ENCODE measurements around the gene PACRG.

Gene PACRG

DNA sequence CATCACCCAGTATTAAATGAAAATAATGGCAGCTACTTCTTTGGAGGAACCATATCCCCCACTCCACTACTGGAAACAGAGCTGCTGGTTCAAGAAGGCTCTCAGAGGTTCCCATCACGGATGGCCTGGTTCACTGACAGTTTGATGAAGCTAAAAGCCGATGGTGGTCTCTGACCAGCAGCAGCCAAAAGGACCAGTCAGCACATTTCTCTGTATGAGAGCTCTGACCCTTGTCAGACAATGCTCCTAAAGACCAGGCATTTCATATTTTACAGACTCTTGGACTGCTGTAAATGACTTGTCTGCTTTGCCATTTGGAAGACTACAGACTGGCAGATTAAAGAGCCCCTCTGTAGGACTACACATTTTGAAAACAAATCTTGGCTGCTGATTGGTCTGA, 16.8 kb upstream of the PACRG start:
- DNase-seq = no peak

DNA sequence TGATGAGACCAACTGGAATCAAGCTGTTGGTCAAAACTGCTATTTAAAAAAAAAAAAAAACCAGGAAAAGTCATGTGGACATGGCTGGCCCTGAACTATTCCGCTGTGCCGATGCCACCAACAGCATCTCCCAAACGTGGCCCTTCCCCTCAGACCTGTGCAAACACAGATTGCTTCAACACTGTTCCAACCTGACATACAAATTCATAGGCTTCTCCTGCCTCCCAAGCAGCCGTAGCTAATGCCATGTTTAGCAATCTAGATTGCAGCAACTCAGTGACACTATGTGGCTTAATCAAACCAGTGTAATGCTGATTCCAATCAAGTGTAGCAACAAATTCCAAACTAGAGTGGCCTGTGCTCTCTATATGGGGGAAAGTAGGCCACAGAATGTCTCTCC, 16.4 kb upstream of the PACRG start:
- no peak for DNase-seq

DNA sequence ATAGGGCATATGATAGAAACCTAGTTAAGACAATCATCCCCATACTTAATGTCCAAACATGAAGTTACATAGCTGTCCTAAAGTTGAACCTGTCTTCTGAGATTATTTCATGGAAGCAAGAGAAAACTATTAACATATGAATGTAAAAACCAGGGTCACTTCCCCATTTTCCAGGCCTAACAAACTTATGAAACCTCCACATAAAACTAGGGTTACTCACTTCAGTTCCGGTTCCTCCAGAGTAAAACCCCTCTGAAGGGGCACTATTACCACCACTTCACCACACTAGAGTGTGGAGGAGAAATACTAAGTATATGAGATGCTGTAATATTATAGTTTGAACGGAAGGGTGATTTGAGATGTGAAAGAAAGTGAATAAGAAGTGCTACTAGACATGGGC, 15.1 kb upstream of the PACRG start:
- DNase-seq = no peak

DNA sequence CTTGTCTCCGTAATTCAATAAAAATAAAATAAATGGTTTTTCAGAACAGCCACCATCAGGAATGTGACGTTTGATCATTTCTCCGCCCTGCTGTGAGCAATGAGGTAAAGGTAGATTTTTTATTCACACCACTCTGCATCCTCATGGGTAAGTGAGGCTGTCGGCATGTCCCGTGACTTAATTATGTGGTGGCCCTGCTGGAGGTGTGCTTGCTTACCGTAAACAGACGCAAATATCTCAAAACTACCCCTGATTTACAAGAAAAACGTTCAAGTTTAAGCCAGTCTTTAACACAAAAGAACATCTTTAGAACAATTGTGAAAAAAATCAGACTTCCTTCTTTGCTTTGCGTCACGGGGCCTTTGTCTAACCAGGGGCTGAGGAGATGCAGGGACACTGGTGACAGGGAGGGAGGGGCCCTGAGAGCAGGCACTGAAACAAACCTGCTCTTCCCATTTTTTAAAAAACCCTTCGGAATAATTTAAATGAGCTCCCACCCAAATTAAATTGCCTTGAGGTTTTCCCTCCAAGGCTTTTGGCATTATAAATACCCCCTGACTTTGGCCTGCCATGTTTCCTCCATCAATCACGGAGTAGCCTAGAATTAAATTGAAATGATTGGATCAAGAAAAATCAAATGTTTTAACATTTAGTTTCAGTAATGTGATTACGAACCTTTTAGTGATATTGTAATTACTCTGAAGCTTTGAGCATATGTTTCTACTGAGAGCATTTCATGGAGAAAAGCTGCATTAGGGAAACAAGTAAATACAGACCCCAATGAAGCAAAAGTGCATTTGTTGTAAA, 13.6 kb upstream of the PACRG start:
- DNase-seq = no peak

DNA sequence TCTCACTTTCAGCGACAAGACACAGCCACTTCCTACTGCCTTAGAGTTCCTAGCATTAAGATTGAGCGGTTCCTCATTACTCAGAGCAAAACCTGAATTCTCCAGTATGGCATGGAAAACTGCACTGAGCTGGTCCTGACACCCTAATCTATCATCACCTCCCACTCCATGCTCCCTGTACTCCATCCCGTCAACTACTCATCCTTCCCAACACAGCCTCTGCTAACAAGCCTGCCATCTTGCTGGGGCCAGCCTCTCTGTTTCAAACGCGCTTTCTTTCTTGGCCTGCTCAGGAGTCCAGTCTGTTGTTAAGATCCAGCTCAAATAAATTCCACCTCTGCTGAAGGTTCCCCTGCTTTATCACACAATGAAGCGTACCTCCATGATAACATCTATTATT, 12.2 kb upstream of the PACRG start:
- no peak for DNase-seq

DNA sequence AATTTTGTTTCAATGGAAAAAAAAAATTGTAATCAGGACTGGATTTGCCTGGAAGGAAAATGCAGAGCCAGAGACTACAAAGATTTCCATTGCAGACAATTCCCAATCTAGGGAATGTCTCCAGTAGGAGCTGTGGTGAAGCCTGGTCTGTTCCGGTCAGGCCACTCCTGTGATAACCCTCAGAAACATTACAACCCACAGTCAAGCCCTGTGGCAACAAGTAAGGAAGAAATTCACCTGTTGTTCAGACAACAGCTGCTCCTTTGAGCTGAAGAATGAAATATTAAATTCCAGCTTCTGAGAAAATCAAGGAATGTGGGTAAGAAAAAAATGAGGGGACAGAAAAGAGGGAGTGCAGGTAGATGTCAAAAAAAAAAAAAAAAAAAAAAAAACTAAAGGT, 8.2 kb upstream of the PACRG start:
- DNase-seq = no peak

DNA sequence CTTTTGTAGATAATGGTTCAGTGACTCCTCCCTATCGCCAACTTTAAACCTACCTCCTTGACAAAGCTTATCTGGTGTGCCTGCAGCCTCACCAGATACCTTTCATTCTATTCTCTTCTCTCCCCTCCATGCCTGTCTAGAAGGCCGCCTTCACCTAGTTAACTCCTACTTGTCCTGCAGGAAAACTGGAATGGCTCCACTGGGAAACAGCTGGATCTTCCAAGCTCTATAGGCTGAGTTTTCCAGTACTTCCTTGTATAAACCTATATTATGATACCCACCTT, 6.4 kb upstream of the PACRG start:
- DNase-seq = no peak

DNA sequence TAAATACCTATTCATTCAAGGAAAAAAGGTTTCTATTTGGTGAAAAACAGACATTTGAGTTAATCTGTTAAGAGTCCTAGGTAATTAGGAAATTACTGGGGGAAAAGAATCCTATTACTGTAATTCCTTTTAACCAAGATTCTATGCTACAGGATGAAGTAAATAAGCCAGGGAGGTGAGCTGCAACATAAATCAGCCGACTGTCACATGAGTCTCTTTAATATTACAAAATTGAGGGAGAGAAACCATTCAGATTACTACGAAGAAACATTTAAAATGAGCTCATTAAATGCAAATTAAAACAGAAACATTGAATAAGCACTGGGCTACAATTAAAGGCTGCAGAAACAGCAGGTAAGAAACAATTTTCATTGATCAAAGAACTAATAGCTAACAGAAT, 5.5 kb upstream of the PACRG start:
- DNase-seq = no peak

DNA sequence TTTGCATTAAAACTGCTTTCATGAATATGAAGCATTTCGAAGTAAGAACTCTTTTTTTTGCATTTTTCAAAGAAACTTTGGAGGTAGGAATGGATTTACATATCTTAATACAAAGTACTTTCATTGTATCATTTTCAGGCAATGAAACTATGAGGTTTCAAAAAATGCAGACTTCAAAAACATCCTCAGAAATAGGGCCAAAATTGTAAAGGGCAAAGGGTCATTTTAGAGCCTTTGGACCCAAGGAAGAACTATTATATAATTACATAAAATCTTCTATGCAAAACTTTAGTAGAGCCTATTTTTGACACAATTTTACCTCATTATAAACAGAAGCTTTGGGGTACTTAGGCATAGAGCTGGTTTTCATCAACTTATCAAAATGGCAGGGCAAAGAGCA, 5.1 kb upstream of the PACRG start:
- DNase-seq = no peak

DNA sequence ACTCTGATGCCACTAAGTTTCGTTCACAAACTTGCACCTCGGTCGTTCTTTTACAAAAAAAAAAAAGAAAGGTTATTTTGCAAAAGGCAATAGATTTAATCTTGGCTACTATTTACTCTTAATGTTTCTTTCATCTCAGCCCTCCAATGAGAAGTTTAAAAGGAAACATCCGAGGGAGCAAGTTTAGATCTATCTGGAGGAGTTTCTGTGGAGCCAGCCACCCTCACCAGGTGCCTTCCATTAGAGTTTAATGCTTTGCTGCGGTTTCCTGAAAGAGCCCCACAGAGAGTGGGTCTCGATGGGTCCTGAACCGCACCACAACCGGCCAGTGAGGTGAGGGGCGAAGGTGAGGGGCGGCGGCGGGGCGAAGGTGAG, 840 bp upstream of the PACRG start:
- no peak for DNase-seq

DNA sequence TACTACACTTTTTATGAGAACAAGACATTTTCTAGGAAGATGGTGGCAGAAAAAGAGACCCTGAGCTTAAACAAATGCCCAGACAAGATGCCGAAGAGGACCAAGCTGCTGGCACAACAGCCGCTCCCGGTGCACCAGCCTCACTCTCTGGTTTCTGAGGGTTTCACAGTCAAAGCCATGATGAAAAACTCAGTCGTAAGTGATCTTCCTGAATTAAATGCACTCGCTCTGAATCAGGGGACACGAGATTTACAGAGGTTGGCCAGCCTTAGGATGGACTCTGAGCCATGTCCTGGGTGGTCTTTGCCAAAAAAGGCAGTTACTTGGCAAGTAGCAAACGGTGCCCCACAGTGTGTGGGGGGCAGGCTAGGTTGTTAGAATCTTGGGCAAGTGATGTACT, 423 bp downstream of the PACRG start:
- no peak for DNase-seq

DNA sequence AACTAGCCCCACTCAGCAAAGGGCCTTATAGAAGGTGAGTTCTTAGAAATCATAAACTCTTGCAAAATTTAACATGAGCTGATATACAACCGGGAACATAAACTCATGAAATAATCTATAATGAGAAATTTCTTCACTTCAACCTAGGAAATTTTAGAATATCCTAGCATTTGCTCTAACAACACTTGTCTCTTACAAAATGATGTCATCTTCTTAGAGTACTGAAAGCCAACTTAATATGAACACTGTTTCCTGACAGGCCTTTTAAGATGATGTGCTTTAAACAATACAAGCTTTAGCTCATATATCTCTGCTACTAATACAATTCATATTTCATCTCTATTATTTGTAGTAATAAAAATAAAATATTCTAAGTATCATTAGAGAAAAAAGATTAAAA, 932 bp downstream of the PACRG start:
- DNase-seq = no peak

DNA sequence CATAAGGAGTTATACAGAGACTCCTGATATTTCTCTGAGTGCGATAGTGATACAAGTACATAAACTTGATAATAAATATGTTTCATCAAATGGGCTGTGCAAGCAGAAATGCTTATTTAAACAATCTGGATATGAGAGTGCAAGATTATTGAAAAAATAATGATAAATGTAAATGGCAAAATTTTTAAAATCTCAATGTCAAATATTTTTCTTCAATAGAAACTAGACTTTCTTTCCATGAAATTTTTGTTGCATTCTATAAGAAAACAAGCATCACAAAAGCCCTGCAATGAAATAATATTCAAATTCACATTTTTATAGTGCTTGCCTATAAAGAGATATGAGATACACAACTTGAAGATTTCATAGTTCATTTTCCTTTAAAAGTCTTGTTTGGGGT, 2.7 kb downstream of the PACRG start:
- DNase-seq = no peak

DNA sequence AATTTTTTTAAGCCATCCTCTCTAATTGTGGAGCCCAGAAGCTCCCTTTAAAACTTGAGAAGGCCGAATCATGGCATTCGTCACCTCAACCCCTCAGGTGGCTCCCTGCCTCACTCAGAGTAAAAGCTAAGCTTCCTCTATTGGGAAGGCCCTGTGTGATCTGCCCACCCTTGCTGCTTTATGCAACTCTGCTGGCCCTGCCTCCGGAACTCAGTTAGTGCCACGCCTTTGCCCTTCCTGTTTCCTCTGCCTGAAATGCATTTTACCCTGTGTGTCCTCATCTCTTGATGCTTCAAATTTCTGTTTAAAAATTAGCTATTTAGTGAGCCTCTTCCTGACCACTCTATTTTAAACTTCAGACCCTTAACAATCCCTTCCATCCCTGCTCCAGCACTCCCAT, 5.7 kb downstream of the PACRG start:
- no peak for DNase-seq

DNA sequence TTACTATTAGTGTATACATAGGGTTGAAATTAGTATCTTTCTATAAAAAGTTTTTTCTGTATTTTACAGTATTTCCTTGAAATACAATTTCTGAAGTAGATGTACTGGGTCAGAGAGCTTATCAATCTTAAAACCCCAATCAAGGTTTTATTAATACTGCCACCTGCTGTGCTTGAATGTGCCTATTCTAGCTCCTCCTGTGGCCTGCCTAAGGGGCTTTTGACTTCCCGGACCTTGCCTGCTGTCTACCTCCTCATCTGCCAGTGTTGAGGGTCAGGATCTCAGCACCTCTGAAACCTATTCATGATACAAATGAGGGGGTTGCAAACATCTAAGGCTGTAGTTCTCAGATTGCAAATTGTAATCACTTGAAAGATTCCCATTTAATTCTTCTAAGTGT, 9.2 kb downstream of the PACRG start:
- no peak for DNase-seq

DNA sequence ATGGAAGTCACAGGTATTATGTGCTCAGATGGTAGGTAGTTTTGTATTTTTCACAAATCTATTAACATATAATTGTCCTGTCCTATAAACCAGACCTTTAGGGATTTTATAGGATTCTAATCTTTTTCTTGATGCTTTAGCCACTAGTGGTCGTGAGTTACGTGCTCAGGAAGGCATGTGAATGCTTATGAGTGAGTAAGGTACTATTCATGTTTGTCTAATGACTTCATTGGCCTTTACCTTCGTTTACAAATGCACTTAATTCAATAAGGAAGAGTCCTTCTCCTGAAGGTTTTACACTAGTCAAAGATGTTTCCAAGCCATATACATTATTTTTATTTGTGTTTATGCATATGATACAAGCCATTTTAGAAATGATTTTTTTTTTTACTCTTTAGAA, 23.0 kb downstream of the PACRG start:
- no peak for DNase-seq

DNA sequence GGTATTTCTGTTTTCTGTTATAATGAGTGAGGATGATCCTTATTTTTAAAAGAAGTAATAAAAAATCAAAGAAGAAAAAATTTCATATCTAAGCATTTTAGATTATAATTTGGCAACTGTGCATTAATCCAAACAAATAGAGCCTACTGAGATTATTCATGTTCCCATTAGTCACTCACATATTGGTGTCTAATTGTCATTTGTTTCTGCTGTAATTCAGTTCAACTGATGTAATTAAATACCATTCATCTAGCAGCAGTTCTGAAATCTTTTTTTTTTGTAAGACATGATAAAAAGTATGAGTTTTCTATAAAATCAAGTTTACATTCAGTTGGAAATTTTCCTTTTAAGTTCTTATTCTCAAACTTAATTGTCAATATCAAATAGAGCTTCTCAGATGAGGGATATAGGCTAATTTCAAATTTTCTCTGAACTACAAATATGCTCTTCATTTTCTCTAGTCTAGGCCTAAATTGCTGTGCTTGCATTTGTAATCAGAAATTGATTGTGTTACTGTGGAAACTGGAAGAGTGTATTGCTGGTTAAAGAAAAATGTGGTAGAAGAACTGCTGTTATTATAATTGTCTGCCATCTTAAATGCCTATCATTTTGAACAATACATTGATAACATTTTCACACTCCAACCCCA, 23.6 kb downstream of the PACRG start:
- DNase-seq = no peak

DNA sequence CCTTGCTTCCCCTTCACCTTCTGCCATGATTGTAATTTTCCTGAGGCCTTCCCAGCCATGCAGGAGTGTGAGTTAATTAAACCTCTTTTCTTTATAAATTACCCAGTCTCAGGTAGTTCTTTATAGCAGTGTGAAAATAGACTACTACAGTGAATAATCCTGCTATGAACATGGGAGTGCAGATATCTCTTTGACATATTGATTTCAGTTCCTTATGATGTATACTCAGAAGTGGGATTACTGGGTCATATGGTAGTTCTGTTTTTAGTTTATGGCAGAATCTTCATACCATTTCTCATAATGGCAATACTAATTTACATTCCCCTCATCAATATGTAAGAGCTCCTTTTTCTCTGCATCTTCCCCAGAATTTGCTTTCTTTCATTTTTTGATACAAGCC, 26.0 kb downstream of the PACRG start:
- DNase-seq = no peak

DNA sequence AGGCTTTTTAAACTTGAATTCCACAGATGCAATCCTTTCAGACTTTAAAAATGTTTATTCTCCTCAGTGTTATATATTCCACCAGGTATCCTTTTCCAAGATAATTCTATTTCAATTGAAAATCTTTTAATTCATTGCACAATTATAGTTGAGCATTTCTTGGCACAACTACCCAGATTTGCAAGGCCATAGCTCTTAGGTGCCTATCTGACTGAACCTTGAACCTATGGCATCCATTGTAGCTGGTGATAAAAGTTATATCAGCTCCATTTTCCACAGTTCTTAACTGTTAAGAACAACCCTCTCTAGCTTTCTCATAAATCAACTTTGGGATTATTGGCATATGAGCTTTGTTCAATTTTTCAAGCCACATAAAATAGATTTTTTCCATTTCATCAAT, 42.4 kb downstream of the PACRG start:
- no peak for DNase-seq

DNA sequence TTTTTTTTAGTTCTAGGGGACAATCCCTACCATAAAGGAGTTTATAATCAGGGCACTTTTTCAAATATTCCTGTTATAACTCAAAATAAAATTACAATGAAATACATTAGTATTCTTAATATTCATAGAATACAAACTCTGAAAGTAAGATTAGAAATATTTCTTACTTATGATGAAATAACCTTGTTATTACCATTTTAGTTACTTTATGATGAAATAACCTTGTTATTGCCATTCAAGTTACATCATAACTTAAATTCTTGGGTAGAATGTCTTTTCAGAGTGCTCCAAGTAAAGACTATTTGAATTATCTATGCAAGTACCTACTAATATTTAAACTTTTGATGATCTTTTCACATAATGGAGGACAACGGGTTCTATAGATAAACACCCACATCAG, 43.2 kb downstream of the PACRG start:
- DNase-seq = no peak

DNA sequence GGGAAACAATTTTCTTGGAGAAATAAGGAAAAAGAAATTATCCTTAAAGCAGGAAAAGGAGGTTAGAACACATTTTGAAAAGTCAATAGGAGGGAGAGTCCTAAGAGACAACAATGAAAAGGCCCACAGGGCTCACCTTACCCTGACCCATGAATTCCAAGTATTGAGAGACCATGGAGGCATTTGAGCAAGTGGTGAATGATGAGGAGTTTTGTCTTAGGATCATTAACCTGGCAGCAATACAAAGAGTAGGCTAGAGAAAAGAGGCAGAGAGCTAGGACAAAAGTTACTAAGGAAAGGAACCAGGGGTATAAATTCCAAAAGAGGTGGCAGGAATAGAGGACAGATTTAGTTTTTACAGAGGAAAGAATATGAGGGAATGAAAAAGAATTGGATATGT, 44.7 kb downstream of the PACRG start:
- DNase-seq = no peak

DNA sequence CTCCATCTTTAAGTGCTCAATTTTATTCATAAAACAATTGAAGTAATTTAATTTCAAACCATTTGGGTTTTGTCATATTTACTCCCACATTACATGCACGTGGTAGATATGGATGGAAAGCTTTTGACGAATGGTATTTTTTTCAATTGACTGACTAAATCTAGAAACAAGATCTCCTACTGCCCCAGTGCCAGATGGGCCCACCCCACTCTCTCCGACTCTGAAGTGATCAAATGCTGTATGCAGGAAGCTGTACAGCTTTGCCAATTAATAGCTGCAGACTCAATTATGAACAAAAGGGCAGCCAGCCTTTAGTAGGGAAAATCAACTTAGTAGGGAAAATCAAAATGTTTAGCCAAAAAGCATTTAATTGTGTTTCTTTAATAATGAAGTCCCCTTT, 46.2 kb downstream of the PACRG start:
- DNase-seq = no peak

DNA sequence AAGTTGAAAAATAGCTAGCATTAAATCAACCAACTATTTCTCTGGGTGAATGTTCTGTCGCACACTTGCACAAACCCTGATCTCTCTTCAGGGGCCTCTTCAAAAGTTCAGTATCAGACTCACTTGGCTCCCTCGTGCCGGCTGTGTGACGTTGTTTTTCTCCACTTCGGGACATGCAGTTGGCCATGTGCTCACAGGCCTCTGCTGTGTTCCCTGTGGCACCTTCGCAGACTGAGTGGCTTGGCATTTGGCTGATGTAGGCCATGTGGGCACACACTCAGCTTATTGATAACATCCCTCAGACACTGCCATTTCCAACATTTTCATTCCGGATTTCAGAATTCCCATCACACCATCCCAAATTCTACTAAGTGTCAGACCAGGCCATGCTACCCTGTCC, 49.3 kb downstream of the PACRG start:
- DNase-seq = no peak

DNA sequence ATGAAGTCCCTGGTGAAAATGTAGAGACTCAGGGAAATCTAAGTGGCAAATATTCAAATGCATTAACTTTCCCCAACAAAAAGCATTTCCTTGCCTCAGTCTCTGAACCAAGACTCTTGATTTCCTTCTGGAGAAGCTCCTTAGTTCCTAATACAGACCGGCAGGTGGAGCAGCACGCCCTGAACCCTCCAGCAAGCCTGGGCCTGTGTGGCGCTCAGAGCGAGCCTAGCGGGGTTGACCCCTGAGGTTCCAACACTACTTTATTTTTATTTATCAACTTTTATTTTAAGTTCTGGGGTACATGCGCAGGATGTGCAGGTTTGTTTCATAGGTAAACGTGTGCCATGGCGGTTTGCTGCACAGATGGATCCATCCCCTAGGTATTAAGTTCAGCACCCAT, 50.8 kb downstream of the PACRG start:
- DNase-seq = no peak

DNA sequence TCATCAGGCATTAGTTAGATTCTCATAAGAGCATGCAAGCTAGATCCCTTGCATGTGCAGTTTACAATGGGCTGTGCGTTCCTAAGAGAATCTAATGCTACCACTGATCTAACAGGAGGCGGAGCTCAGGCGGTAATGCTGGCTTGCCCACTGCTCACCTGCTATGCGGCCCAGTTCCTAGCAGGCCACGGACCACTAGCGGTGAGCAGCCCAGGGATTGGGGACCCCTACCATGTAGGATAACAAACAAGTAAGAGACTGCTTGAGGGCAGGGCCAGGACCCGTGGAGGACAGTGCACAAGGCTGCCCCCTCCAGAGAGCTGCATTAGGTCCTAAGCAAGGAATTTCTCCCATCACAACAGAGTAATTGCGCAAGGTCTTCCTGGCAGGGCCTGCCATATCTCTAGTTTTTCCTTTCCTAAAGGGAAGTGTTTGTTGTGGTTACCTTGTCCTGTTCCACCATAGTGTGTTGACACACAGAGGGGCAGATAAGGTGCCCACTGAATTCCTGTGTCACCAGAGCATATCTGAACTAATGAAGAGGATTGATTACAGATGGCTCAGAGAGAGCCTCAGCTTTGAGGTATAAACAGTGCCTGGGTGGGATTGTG, 58.0 kb downstream of the PACRG start:
- no peak for DNase-seq

All from NCI-H446 (cell line).